HPDE6-E6E7 (cell line): ENCODE measurements around the gene PEX14.

ENCODE experiments used
- DNase-seq: peaks from one replicate; pipeline ENCODE4 v3.0.0; 2011; ENCODE audit warnings: missing footprints; ENCODE audit errors: extremely low spot score

Gene PEX14

DNA sequence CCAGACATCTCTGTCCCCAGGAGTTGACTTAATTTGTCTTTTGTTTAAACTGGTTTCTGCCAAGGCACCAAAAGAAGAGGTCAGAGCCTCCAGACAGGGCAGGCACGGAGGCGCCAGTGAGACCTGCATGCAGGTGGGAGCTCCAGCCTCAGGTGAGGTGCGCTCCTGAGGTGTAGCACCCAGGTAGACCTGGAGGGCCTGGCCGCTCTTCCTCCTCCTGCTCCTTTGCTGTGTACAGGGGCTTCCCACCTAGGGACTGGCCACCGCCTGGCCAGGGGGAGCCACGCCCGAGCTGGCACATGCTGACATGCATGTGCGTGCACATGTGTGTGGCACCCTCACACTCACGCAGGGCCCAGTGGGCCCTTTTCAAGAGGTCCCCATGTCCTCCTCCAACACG is 158.7 kb downstream of the PEX14 start:
- DNase-seq = no peak

DNA sequence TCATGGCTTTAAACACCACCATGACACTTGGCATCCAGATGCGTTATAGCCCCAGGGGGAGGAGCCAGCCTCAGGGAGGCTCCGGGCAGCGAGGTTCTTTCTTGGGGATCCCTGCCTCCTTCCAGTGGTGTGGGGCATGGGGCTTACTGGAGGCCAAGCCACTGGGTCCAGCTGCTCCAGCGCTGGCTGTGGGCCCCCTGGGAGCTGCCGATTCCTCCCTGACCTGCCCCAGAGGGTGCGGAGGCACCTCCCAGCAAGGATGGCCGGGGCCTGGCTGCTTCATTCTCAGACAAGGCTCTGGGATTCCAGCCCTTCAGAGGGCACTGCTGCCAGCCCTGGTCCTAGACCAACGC is 159.3 kb downstream of the PEX14 start:
- no peak for DNase-seq

DNA sequence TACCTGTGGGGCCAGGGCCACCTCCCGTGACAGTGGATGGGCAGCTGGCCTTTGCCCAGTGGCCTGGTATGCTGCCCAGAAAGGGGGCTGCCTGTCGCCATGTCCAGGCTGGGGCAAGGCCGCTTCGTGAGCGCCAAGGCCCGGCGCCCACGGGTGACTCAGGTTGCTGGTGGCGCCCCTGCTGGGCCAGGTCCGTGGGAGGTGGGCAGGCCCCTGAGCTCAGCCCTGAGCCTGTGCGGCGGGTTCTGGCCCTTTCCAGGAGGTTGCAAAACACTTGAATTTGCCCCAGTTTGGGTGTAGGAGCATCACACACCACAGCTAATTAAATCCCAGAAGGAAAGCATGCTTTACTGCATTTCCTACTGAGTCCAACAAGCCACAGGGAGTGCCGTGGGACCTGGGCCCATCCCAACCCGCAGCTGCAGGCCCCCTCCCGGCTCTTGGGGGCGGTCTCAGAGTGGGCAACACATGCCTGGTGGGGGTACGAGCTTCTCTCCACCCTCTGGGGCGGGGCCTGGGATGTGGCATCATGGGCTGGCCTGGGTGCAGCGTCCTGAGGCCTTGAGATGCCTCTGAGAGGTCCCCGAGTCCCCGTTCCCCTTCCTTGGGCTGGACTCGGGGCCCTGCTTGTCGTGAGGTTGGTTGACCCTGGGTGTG is 159.8 kb downstream of the PEX14 start:
- DNase-seq = no peak

DNA sequence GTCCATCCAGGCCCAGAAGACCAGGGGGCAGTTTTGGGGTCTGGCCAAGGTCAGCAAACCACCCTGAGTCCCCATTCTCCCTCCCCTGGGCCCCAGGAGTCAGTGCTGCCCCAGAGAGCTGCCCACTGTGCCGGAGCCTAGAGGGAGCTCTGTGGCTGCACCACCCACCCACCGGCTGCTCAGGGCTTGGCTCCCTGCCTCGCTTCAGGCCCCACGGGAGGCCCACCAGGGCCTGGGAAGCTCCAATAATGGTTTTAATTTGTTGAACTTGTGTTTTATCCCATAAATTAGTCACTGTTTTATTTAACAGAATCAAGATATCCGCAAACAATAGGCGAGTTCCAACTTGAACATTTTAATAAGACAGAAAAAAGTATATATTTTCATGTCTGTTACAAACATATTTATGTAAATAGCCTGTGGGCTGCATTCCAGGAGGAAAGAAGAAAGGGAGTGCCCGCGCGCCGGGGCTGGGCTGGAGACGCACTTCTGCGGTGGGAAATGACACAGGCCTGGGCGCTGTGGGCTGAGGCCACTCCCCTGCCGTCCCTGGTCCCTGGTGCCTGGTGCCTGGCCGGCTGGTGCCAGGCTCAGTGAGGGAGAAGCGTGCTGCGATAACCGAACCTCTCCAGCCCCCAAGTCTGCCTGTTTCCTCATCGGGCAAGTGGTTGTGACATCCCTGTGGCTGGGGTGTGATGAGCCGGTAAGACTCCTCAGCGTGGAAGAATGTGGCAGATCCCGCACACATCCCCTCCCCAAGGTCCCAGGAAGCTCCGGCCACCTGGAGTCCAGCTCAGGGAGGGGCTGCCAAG is 160.5 kb downstream of the PEX14 start:
- peak; percentile 88 for DNase-seq

DNA sequence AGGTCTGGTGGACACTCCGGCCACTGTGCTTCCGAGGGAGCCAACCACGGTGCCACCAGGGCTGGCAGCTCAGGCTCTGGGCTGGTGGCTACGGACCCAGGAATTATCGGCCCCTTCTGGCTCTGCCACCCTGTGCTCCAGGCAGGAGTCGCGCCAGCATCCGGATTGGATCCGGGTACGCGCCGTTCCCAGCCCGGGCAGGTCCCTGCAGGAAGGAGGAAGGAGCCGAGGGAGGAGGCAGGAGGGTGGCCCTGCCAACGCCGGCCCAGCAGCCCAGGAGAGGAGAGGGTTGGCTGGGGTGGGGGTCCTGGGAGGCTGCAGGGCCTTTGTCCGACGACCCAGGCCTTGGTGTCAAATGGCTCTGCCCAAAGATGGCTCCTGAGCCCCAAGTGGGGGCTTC is 161.2 kb downstream of the PEX14 start:
- DNase-seq = peak; percentile 83

DNA sequence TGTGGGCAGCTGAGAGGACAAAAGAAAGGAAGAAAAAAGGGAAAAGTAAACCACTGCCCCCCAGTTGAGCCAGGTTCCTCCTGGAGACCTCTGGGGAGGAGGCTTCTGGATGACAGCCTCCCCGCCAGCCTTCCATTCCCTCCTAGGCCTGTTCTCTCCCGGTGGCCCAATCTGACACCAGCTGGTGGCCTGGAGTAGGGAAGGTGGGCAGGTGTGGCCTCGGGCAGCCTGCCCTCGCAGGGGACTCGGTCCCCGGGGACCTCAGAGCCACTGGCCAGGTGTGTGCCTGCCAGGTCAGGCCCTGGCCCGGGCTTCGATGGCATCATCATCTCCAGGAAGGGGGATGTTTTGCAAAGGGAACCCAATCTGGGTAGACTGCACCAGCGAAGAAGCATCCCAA is 162.7 kb downstream of the PEX14 start:
- DNase-seq = no peak

DNA sequence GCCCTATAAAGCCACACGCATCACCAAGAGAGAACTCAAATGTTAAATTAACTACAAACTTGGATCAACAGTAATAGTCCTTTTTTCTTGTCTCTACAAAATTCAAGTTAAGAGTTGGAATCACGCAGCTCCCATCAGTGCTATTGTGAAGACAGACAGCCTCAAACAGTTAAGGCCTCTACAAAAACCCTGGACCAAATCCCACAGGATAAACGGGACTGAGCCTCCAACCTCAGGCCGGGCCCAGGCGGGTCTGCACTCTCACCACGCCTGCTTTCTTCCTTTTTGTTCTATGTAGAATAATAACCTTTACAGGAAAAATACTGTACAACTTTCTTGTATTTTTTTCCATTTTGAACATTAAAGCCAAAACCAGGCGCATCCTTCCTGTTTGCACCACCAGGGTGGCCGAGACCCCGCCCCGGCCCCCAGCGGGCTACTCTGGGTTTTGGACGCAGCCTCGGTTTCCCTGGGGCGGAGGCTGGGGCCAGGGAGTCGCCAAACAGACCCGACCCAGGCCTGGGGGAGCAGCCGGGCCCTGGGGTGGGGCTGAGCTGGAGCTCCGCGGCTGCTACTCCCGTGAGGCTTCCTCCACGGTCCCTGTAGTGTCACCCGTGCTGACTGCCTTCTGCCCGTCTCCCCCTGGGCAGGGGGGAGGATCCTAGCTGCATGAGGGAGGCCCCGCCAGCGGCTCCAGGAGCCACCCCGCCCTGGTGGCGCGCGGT is 163.2 kb downstream of the PEX14 start:
- DNase-seq = no peak

DNA sequence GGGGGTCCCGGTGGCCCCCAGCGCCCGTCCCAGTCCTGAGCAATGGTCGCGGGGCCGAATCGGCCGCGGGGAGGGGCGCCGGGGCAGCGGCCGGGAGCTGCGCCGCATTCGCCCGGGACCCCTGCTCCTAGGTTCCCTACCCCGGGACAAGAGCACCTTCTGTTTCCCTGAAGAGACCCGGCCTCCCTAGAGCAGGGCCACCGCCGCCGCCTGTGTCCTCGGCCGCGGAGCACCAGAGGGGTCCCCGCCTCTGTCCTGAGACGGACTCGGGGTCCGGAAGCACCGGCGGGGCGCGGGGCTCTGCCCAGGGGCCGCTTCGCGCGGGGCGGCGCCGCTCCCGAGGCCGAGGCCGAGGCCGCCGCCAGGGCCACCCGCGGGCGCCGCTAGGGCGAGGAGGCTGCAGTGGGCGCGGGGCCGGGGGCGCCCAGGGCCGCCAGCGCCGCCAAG is 163.8 kb downstream of the PEX14 start:
- DNase-seq = no peak

DNA sequence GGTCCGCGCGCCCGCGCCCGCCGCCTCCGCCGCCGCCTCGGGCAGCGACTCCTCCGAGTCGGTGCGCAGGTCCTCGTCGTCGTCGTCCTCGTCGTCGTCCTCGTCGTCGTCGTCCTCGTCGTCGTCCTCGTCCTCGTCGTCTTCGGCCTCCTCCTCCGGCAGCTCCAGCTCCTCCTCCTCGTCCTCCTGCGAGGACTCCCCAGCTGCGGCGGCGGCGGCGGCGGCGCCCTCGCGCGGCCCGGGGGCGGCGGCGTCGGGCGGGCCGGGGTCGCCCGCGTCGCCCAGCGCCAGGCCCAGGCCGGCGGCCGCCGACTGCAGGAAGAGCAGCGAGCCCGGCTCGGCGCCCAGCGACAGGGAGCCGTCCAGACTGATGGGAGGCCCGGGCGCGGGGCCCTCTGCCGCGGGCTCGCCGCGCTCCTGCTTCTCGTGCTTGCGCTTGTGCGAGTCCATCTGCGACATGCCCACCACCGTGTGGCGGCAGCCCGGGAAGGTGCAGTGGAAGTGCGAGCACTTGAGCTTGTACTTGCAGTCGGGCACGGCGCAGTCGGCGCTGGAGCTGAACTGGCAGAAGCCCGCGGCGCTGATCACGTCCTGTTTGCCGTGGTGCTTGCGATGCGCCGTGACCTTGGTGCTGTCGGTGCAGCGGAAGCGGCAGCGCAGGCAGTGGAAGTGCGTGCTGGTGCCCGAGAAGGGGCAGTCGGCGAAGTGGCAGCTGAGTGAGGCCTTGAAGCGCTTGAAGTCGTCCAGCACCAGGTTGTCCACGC is 164.4 kb downstream of the PEX14 start:
- DNase-seq = no peak

DNA sequence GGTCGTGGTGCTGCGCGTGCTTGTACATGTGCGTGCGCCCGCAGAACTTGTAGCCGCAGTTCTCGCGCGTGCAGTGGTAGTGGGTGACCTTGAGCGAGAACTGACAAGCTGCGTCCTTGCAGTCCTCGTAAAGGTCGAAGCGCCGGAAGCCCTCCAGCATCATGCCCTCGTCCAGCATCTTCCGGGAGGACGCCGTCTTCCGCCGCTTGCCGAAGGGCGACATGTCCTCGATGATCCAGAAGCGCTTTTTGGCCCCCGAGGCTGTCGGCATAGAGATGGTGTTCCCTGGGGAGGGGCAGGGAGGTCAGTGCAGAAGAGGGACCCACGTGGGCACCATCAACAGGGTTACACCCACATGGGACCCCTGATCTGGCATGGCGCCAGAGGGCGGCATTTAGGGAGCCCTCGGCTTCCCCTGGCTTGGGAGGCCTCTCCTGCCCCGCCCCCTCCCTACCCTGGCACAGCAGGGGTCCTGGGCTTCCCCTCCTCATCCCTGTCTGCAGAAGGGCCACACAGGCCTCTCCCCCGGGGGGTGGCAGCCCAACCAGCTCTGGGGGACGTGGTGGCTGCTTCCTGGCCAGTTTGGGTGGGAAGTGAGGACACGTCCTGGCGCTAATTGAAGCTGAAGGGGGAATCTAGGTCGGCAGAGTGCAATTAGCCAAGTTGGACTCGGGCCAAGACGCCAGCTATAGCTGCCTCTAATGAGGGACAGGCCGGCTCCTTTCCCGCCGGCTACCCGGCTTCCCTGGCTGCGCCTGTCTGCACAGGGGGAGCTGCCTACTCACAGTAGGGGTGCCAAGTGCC is 165.2 kb downstream of the PEX14 start:
- DNase-seq = no peak

DNA sequence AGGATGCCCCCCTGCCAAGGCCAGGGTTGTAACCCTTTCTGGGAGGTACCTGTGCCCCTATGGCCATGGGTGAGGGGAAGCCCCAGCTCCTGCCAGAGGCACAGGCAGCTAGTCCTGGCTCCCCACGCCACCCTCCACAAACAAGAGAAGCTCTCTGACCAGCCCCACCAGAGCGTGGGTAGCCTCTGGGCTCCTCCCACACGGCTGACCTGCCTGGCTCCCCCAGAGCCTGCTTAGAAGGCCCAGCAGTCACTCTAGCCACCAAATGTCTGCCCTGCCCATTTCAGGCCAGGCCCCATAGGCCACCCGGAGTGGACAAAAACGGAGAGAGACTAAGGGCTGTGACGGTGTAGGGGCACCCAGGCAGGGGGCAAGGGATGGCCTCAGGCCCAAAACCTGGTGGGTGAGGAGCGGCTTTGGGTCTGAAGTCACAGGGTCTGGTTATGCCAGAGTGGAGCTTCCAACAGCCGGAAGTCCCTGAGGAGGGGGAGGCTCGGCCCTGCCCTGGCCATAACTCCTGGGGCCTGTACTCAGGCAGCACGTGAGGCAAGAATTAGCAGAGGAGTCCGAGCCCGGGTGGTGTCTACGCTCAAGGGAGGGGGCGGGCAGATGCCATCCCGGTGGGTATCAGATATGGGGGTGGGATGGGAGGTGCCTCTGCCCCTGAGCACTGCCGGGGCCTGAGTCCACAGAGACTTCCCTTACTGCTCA is 166.2 kb downstream of the PEX14 start:
- DNase-seq = no peak

DNA sequence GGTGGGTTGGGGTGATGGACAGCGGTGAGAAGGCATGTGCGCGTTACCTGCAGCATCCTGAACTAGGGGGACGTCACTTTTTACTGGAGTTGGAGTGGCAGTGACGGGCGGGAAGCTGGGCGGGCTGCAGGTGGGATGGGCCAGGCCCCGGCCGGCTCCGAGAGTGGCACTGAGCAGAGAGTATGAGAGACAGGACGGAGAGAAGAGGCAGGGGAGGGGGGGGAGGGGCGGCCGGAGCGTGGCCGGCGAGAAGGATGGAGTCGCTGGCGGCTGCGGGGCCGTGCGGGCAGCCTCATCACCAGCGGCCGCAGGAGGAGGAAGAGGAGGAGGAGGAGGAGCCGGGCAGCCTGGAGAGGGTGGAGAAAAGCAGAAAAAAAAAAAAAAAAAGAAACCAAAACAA is 167.2 kb downstream of the PEX14 start:
- DNase-seq = no peak

DNA sequence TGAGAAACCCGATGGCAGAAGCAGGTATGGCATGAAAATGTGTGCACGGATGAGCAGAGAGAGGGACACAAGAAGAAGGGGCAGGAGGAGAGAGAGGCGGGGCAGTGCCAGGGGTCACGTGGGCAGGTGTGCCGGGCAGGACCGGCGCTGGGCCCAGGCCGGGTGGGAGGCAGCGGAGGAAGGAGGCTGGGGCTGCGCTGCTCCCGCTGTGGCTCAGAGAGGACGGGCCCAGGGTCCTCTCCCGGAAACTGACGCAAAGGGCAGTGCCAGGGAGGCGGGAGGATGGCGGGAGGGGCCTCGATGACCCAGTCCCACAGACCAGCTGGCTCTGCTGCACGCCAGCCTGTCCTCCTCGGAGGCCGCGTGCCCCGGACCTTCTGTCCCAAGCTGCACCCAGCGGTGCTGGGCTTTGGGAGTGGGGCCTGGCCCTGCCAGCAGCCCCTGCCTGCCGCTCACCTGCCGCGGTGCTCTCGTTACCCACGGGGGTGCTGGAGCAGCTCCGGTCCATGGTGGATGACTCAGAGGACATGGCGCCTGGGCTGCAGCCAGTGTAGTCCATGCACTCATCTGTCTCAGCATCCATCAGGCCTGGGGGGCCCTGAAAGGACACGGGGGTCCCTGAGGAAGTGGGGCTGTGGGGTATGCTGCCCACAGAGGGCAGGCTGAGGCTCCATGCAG is 167.8 kb downstream of the PEX14 start:
- no peak for DNase-seq

DNA sequence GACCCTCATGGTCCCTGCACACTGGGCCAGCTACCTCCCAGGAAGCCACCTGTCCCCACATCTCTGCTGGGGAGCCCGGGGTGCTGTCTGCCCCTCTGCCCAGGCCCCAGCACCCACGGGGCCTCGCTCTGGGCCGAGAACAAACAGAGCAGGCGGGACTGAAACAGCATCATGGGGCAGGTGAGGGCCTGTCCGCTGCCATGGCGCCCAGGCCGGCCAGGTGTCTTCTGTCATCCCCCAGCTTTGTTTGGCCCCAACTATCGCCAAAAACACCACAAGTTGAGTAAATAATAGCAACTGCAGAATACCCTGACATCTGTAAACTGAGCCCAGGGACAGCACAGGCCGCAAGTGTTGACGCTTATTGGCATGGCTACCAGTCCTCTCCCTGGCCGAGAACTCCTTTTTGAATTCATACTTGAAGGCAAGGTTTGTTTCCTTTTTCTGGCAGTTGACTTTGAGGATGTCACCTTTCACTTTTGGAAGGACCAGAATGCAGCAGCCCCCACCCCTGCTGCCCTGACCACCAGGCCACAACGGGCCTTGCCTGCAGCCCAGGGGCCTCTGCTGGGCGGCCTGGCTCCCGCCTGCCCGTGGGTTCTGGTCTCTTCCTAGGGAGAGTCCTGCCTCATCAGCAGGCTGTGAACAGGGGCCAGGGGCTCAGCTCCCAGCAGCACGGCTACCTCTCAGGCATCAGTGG is 169.0 kb downstream of the PEX14 start:
- DNase-seq = peak; percentile 13

DNA sequence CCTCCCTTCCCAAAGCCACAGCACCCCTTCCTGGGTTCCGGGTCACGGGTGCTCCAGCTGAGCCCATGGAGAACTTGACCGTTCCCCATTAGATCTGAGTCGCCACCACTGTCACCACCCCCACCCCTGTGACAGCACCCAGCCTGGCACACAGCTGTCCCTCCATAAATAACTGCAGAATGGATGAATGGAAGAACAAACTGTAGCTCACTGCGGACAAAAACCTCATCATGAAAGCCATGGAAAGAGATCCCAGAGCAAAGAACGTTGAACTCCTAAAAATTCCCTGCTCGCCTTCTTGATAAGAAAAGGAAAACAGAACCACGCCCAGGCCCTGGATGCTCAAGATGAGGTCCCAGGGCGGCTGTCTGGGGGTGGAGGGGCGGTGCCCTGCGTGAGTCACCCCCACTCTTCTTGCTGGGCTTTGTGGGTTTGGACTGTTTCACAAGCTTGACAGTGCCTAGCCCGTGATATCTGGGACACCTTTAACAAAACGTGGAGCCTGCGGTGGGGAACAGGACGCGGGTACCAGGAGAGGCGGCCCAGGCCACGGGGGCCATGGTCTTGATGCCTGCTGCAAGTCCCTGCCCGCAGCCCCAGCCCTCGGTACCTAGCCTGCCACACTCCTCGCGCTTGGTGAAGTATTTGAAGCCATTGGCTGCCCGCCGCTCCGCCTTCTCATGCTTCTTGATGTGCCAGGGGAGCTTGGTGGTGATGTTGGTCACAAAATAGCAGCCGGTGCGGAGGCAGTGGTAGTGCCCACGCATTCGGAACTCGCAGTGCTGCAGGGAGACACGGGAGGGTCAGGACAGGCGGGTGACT is 169.8 kb downstream of the PEX14 start:
- DNase-seq = peak; percentile 46

DNA sequence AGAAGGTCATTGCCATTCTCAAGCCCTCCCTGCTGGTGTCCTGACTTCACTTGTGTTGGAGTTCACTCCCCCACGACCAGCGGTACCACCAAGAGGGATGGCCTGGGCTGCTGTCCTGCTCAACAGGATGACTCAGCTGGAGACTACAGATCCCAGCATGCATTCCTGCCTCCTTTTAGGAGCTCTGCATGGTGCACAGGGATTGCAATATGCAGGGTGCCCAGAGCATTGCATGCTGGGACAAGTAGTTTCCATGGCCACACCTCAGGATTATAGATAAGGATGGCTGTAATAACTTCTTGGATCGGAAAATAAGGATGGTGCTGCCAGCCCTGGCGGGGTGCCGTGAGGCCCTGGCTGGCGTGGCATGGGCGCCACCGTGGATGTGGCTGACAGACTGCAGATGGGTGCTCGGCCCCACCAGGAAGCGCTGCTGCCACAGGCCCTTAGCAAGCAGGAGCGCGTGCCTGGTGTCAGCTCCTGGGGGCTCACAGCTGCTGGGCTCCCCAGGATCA is 171.7 kb downstream of the PEX14 start:
- DNase-seq = peak; percentile 80

DNA sequence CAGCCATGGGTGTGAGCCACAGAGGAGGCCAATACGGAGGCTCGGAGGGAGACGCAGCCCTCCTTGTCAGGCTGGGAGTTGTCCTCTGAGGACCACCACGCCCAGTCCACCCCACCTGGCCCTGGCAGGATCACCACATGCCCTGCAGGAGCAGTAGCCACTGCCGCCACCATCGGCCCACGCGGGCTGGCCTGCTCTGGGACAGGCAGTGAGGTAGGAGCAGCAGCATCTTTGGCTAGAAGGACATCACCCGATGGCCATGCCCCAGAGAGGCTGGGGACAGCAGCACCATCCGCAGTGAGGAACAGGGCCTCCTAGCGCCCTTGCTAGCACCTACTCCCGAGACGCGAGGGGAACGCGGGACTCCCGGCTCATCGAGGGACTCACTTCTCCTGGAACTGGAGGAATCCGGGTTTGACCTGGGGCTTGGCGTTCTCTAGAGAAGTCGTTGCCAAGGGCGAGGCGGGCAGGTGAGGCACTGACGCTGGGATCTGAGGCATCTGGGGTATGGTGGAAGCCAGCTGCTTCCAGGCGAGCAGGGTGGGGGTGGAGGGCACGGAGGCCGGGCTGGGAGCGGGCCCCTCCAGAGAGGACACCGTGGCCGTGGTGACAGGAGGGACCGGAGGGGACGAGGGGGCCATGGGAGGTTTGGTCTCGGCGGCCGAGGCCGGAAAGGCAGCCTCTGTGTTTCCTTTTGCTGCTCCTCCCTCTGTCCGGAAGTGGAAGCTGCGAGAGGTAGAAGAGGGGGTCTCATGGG is 172.8 kb downstream of the PEX14 start:
- DNase-seq = no peak
